Activated CD8-positive, alpha-beta memory T cell treated with anti-CD3 and anti-CD28 coated beads, Interleukin-2, amount 50 U/mL, for 24 hours (primary cell): Measurements from ENCODE around the gene FOXC1.

ENCODE experiments used
- DNase-seq: peaks from one replicate; pipeline ENCODE4 v3.0.0-alpha.2; 2020; ENCODE audit errors: extremely low read depth

FOXC1 gene

GRCh38 chr6:1609648-1610496 is at the start of gene FOXC1:
FOXC1 (plus strand) TSS chr6:1609915; CDS start chr6:1610446, 531 bp downstream.
- no peak for DNase-seq

GRCh38 chr6:1560281-1561058 is 49.2 kb upstream of the FOXC1 start:
- DNase-seq: no peak

GRCh38 chr6:1561355-1561754 is 48.4 kb upstream of the FOXC1 start:
- no peak for DNase-seq

GRCh38 chr6:1562171-1562955 is 47.4 kb upstream of the FOXC1 start:
- no peak for DNase-seq

- DNase-seq: no peak
Measured at GRCh38 chr6:1569377-1569776, 40.3 kb upstream of the FOXC1 start.

GRCh38 chr6:1570848-1571247 is 38.9 kb upstream of the FOXC1 start:
- no peak for DNase-seq

- DNase-seq: no peak
Measured at GRCh38 chr6:1572892-1573291, 36.8 kb upstream of the FOXC1 start.

- DNase-seq: no peak
Measured at GRCh38 chr6:1574083-1574761, 35.5 kb upstream of the FOXC1 start.

GRCh38 chr6:1574890-1575209 is 34.9 kb upstream of the FOXC1 start:
- DNase-seq: no peak

- no peak for DNase-seq
Measured at GRCh38 chr6:1575210-1576041, 34.3 kb upstream of the FOXC1 start.

GRCh38 chr6:1576166-1576565 is 33.5 kb upstream of the FOXC1 start:
- DNase-seq: no peak

- DNase-seq: no peak
Measured at GRCh38 chr6:1576711-1577110, 33.0 kb upstream of the FOXC1 start.

- DNase-seq: no peak
Measured at GRCh38 chr6:1577146-1577680, 32.5 kb upstream of the FOXC1 start.

- DNase-seq: no peak
Measured at GRCh38 chr6:1577896-1578745, 31.6 kb upstream of the FOXC1 start.

- DNase-seq: no peak
Measured at GRCh38 chr6:1579096-1579495, 30.6 kb upstream of the FOXC1 start.

GRCh38 chr6:1580109-1580508 is 29.6 kb upstream of the FOXC1 start:
- no peak for DNase-seq

- DNase-seq: no peak
Measured at GRCh38 chr6:1580585-1580984, 29.1 kb upstream of the FOXC1 start.

- no peak for DNase-seq
Measured at GRCh38 chr6:1581120-1581991, 28.4 kb upstream of the FOXC1 start.

- no peak for DNase-seq
Measured at GRCh38 chr6:1584146-1584545, 25.6 kb upstream of the FOXC1 start.
